Erythroblast (primary cell): ENCODE results near the gene PAFAH2.

Experiments
- DNase-seq, 2 experiments: peaks; one replicate each; lab custom pipeline; 2025; lab: John Stamatoyannopoulos, UW
- GATA1 ChIP-seq: IDR thresholded peaks from 2 replicates; pipeline ENCODE4 v1.6.1; 2011; ENCODE audit warnings: low read depth, mild to moderate bottlenecking, control low read depth, low read length, moderate library complexity
- POLR2A ChIP-seq: IDR thresholded peaks from 2 replicates; pipeline ENCODE4 v1.6.1; 2011; ENCODE audit warnings: mild to moderate bottlenecking, low read length

PAFAH2 gene

DNA sequence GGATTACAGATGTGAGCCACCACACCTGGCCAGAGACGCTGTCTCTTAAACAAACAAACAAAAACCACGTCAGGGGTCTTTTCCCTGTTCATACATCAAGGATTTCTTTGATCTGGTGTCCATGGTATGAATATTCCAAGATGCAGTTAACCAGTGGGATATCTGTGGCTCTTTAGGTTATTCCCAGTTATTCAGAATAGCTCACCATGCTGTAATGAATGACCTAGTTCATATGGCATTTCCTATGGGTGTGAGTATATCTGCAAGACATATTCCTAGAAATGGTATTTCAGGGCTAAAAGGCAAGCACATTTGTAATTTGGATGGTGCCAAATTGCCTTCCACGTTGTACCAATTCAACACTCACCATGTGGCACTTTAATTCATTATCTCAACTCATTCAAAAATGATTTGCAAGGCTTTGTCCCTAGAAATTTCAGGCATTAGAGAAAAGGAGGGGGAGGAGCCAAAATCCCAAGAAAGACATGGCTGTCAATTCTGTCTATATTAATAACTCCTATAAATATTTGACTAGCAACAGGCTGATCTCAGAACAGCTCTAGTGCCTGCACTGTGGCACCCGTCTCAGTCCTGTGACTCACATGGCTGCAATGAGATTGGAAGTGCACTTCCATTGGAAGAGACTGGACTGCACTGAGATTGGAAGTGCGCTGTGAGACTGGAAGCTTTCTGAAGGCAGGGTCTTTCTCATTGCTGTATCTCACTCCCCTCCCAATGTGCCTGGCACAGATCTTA lies 85.6 kb downstream of the PAFAH2 start:
- TF ChIP-seq POLR2A, result no peak
- no peak for TF ChIP-seq GATA1
- no peak for DNase-seq

GRCh38 chr1:25911162-25911561 lies 86.7 kb downstream of the PAFAH2 start:
- no peak for DNase-seq
- TF ChIP-seq GATA1 (no peak), POLR2A (no peak)
